HepG2 (cell line): ENCODE results near the gene SAMD4B. TPM values are rescaled to one million over a fixed set of nuclear protein-coding genes. Genes with fewer than 3 reads are reported as not detected.

Experiments used
- ADNP ChIP-seq: sonication (generic); formaldehyde crosslinking; IDR thresholded peaks from 2 replicates; pipeline ENCODE4 v1.4.0; 2020; ENCODE audit warnings: missing genetic modification reagents
- AKNA ChIP-seq: sonication (generic); formaldehyde crosslinking; IDR thresholded peaks from 2 replicates; pipeline ENCODE4 v1.4.0; 2020; ENCODE audit warnings: missing genetic modification reagents, borderline replicate concordance
- BCL3 ChIP-seq: sonication (generic); formaldehyde crosslinking; IDR thresholded peaks from 2 replicates; pipeline ENCODE4 v1.5.1; 2020; ENCODE audit warnings: mild to moderate bottlenecking, missing genetic modification reagents, moderate library complexity
- CREM ChIP-seq, 2 experiments: sonication (generic) in 1 of 2; formaldehyde crosslinking in 1 of 2; IDR thresholded peaks; 2 replicates each; pipeline versions ENCODE4 v1.4.0 to v1.6.1; 2016 to 2020; ENCODE audit warnings: antibody characterized with exemption in 1 of 2, mild to moderate bottlenecking in 1 of 2, missing genetic modification reagents in 1 of 2
- HBP1 ChIP-seq: IDR thresholded peaks from 2 replicates; pipeline ENCODE4 v1.6.1; 2016; ENCODE audit warnings: low read depth, control low read depth
- HDAC6 ChIP-seq: fragments of 200-600 bp; sonication (generic); IDR thresholded peaks from 2 replicates; pipeline ENCODE4 v1.7.0; 2017; ENCODE audit warnings: mild to moderate bottlenecking, antibody characterized with exemption, low read length, low read depth
- MATR3 ChIP-seq: sonication (generic); formaldehyde crosslinking; IDR thresholded peaks from 2 replicates; pipeline ENCODE4 v1.4.0; 2020; ENCODE audit warnings: missing genetic modification reagents
- SIX1 ChIP-seq: sonication (generic); formaldehyde crosslinking; IDR thresholded peaks from 2 replicates; pipeline ENCODE4 v1.4.0; 2020; ENCODE audit warnings: missing genetic modification reagents, borderline replicate concordance
- TIGD3 ChIP-seq: sonication (generic); formaldehyde crosslinking; IDR thresholded peaks from 2 replicates; pipeline ENCODE4 v1.5.1; 2020; ENCODE audit warnings: mild to moderate bottlenecking, missing genetic modification reagents, borderline replicate concordance
- ZBTB4 ChIP-seq: sonication (generic); formaldehyde crosslinking; IDR thresholded peaks from 2 replicates; pipeline ENCODE4 v1.4.0; 2020; ENCODE audit warnings: missing genetic modification reagents, mild to moderate bottlenecking, borderline replicate concordance
- ZNF24 ChIP-seq: fragments of 450-650 bp; IDR thresholded peaks from 2 replicates; pipeline ENCODE4 v1.6.1; 2017; ENCODE audit warnings: antibody characterized with exemption, mild to moderate bottlenecking
- ZNF276 ChIP-seq: sonication (generic); formaldehyde crosslinking; IDR thresholded peaks from 2 replicates; pipeline ENCODE4 v1.4.0; 2020; ENCODE audit warnings: mild to moderate bottlenecking, low read depth, missing genetic modification reagents
- ZNF740 ChIP-seq: sonication (generic); formaldehyde crosslinking; IDR thresholded peaks from 2 replicates; pipeline ENCODE4 v1.4.0; 2020; ENCODE audit warnings: missing genetic modification reagents
- polyA plus RNA-seq, 8 experiments: library from polyadenylated mRNA; depleted of rRNA in 3 of 8; stranded (reverse) in 7 of 8; unstranded in 1 of 8; fragments of >200 nt; fragmentation: Illumina TruSeq in 4 of 8; extraction: Trizol in 4 of 8; gene quantifications; 2 replicates each; pipeline versions ENCODE4 v1.2.1 to v1.2.3, GENCODE V29; 2011 to 2016; ENCODE audit warnings: low read depth in 4 of 8, missing spikeins in 1 of 8, mixed read lengths in 1 of 8; ENCODE audit not compliant: insufficient read depth in 1 of 8
- total RNA-seq, 5 experiments: library from RNA; depleted of rRNA; stranded (reverse); fragments of >200 nt; fragmentation: Illumina TruSeq; extraction: Trizol; gene quantifications; 2 replicates each; pipeline ENCODE4 v1.2.3, GENCODE V29; 2016; ENCODE audit warnings: low read depth in 1 of 5

SAMD4B gene
- total and polyA plus RNA-seq, 2 of the 13 experiments (the other 11 are each of a cell fraction or from before 2014, with no cell fraction given), result 26.0 to 31.8 TPM

GRCh38 chr19:39425744-39426143 is 83.5 kb downstream of the SAMD4B start (continued):
- no peak for TF ChIP-seq AKNA (CRISPR knock-in tag)
- no peak for TF ChIP-seq ZNF740
- no peak for TF ChIP-seq SIX1
- TF ChIP-seq HDAC6, result no peak
- no peak for TF ChIP-seq ZBTB4 (CRISPR knock-in tag)
- no peak for TF ChIP-seq ZNF276
- TF ChIP-seq CREM (IDR thresholded peaks at IDR 0.05), result no peak
- TF ChIP-seq CREM (CRISPR knock-in tag; IDR thresholded peaks at IDR 0.05), result no peak
- TF ChIP-seq ADNP (CRISPR knock-in tag), result no peak
- no peak for TF ChIP-seq ZNF24
- TF ChIP-seq MATR3 (CRISPR knock-in tag), result no peak
- TF ChIP-seq BCL3 (CRISPR knock-in tag), result no peak
- TF ChIP-seq TIGD3, result no peak
- no peak for TF ChIP-seq HBP1 (CRISPR knock-in tag)
